ENCODE data around the gene RASSF5.

GRCh38 chr1:206575894-206576737 is 68.8 kb downstream of the RASSF5 start:
- TF ChIP-seq CTCF (IDR thresholded peaks at IDR 0.05; ENCODE audit: low read depth, low read length, missing input control) (no peak), REST (IDR thresholded peaks at IDR 0.05) (no peak), ZBTB33 (IDR thresholded peaks at IDR 0.05) (no peak), FOXA1 (IDR thresholded peaks at IDR 0.05) (no peak), RAD21 (IDR thresholded peaks at IDR 0.05) (no peak), YY1 (IDR thresholded peaks at IDR 0.05) (no peak), ATF3 (IDR thresholded peaks at IDR 0.05) (no peak), MAX (IDR thresholded peaks at IDR 0.05) (no peak), RXRA (IDR thresholded peaks at IDR 0.05) (no peak), FOXA2 (IDR thresholded peaks at IDR 0.05) (no peak), SP1 (IDR thresholded peaks at IDR 0.05) (no peak)
